HCT116 (cell line): ENCODE data around the gene CAPNS1.

Source experiments
- EGR1 ChIP-seq: IDR thresholded peaks from 2 replicates; pipeline ENCODE4 v1.6.1; 2012; ENCODE audit warnings: low read depth
- ELF1 ChIP-seq: IDR thresholded peaks from 2 replicates; pipeline ENCODE4 v1.6.1; 2012; ENCODE audit warnings: low read depth, borderline replicate concordance
- POLR2AphosphoS5 ChIP-seq: IDR thresholded peaks from 2 replicates; pipeline ENCODE4 v1.6.1; 2011; ENCODE audit warnings: mild to moderate bottlenecking, low read depth, low read length, moderate library complexity
- SIN3A ChIP-seq: IDR thresholded peaks from 2 replicates; pipeline ENCODE4 v1.6.1; 2012; ENCODE audit warnings: low read depth
- TF ChIP-seq, protein P1 (sequence below), 3 experiments: fragments of 200-600 bp in 1 of 3; sonication (generic) in 1 of 3; IDR thresholded peaks in 2 of 3; conservative IDR thresholded peaks in 1 of 3; 2 replicates each; pipeline ENCODE4 v1.5.1; 2012 to 2017; ENCODE audit warnings: low read depth in 2 of 3, low read length in 2 of 3, antibody characterized with exemption in 1 of 3, borderline replicate concordance in 1 of 3, control low read depth in 1 of 3, mild to moderate bottlenecking in 1 of 3, mixed read lengths in 1 of 3, mixed run types in 1 of 3, moderate library complexity in 1 of 3; ENCODE audit not compliant: insufficient read depth in 1 of 3

DNA sequence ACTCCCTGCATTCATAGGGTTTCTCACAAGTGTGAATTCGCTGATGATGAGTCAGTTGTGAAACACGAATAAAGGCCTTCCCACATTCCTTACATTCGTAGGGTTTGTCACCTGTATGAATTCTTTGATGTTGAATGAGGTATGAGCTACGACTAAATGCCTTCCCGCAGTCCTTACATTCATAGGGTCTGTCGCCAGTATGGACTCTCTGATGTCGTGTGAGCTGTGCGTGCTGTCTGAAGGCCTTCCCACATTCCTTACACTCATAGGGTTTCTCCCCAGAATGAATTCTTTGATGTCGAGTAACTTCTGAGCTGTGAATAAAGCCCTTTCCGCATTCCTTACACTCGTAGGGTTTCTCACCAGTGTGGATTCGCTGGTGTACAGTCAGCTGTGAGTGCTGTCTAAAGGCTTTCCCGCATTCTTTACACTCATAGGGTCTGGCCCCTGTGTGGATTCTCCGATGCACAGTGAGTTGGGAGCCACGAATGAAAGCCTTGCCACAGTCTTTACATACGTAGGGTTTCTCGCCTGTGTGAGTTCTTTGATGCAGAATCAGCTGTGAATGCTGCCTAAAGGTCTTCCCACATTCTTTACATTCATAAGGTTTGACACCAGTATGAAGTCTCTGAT, 42.9 kb downstream of the CAPNS1 start:
- TF ChIP-seq, protein P1, sequence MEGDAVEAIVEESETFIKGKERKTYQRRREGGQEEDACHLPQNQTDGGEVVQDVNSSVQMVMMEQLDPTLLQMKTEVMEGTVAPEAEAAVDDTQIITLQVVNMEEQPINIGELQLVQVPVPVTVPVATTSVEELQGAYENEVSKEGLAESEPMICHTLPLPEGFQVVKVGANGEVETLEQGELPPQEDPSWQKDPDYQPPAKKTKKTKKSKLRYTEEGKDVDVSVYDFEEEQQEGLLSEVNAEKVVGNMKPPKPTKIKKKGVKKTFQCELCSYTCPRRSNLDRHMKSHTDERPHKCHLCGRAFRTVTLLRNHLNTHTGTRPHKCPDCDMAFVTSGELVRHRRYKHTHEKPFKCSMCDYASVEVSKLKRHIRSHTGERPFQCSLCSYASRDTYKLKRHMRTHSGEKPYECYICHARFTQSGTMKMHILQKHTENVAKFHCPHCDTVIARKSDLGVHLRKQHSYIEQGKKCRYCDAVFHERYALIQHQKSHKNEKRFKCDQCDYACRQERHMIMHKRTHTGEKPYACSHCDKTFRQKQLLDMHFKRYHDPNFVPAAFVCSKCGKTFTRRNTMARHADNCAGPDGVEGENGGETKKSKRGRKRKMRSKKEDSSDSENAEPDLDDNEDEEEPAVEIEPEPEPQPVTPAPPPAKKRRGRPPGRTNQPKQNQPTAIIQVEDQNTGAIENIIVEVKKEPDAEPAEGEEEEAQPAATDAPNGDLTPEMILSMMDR (IDR thresholded peaks at IDR 0.05 in 2 of 3, conservative IDR thresholded peaks at IDR 0.05 in 1 of 3; ENCODE audit: borderline replicate concordance in 1 of 3, insufficient read depth in 1 of 3, low read depth in 2 of 3, low read length in 2 of 3) = no peak
- TF ChIP-seq POLR2AphosphoS5 (0 out of 2 replicates have a peak, but pooled peaks have one; percentile 15), ELF1 (peak; percentile 37), EGR1 (no peak), SIN3A (0 out of 2 replicates have a peak, but pooled peaks have one; percentile 31)
